Keratinocyte (primary cell): ENCODE results near the gene CHCHD1. TPM values are rescaled to one million over a fixed set of nuclear protein-coding genes. Genes with fewer than 3 reads are reported as not detected.

Experiments used
- DNase-seq: peaks from one replicate; pipeline ENCODE4 v3.0.0-alpha.2; 2011; ENCODE audit warnings: low read depth, missing footprints, low spot score
- FAIRE-seq: peaks from 2 replicates; lab custom pipeline; 2011; peaks lifted over from hg19 to GRCh38; lab: Jason Lieb, UNC
- H2AFZ ChIP-seq: 2 replicates; pipeline ENCODE4 v1.6.0; 2012; ENCODE audit warnings: low read length, control low read depth, inconsistent platforms; ENCODE audit not compliant: control insufficient read depth
- H3K27ac ChIP-seq: 2 replicates; pipeline ENCODE4 v1.5.1; 2011; ENCODE audit warnings: low read length; ENCODE audit not compliant: control insufficient read depth, insufficient read depth
- H3K27me3 ChIP-seq: 3 replicates; pipeline ENCODE4 v1.6.0; 2011; ENCODE audit warnings: low read length; ENCODE audit not compliant: control insufficient read depth, insufficient read depth; ENCODE audit errors: extremely low read depth
- H3K36me3 ChIP-seq, 2 experiments: 2 replicates in 1 of 2; 3 replicates in 1 of 2; pipeline ENCODE4 v1.5.1; 2011; ENCODE audit warnings: low read length in 2 of 2, mild to moderate bottlenecking in 1 of 2; ENCODE audit not compliant: control insufficient read depth in 2 of 2, insufficient read depth in 2 of 2; ENCODE audit errors: extremely low read depth in 1 of 2
- H3K4me1 ChIP-seq: 3 replicates; pipeline ENCODE4 v1.5.1; 2011; ENCODE audit warnings: low read length; ENCODE audit not compliant: control insufficient read depth, insufficient read depth; ENCODE audit errors: extremely low read depth
- H3K4me2 ChIP-seq: 3 replicates; pipeline ENCODE4 v1.6.0; 2011; ENCODE audit warnings: low read depth, low read length; ENCODE audit not compliant: control insufficient read depth, insufficient read depth; ENCODE audit errors: extremely low read depth
- H3K4me3 ChIP-seq, 3 experiments: fragments of 200-600 bp in 1 of 3; sonication (generic) in 1 of 3; 2 replicates in 2 of 3; 3 replicates in 1 of 3; pipeline ENCODE4 v1.5.1; 2011 to 2016; ENCODE audit warnings: low read length in 3 of 3, mild to moderate bottlenecking in 3 of 3, control low read depth in 2 of 3, inconsistent platforms in 1 of 3, low read depth in 1 of 3, mixed read lengths in 1 of 3, mixed run types in 1 of 3, moderate library complexity in 1 of 3; ENCODE audit not compliant: control insufficient read depth in 2 of 3, insufficient read depth in 2 of 3; ENCODE audit errors: extremely low read depth in 1 of 3
- H3K79me2 ChIP-seq: 2 replicates; pipeline ENCODE4 v1.6.0; 2012; ENCODE audit warnings: low read length; ENCODE audit not compliant: control insufficient read depth, insufficient read depth
- H3K9ac ChIP-seq: 3 replicates; pipeline ENCODE4 v1.6.0; 2011; ENCODE audit warnings: low read length; ENCODE audit not compliant: control insufficient read depth, insufficient read depth; ENCODE audit errors: extremely low read depth
- H3K9me1 ChIP-seq: 3 replicates; pipeline ENCODE4 v1.6.0; 2011; ENCODE audit warnings: low read length; ENCODE audit not compliant: control insufficient read depth, insufficient read depth; ENCODE audit errors: extremely low read depth
- H3K9me3 ChIP-seq: 2 replicates; pipeline ENCODE4 v1.5.1; 2012; ENCODE audit warnings: low read depth, low read length; ENCODE audit not compliant: control insufficient read depth
- H4K20me1 ChIP-seq: 3 replicates; pipeline ENCODE4 v1.6.0; 2011; ENCODE audit warnings: low read length; ENCODE audit not compliant: control insufficient read depth, insufficient read depth; ENCODE audit errors: extremely low read depth
- CTCF ChIP-seq, 3 experiments: IDR thresholded peaks in 1 of 3; conservative IDR thresholded peaks in 1 of 3; optimal IDR thresholded peaks in 1 of 3; 2 replicates in 2 of 3; 3 replicates in 1 of 3; pipeline versions ENCODE3 to v1.5.1; 2011; ENCODE audit warnings: low read length in 3 of 3, mild to moderate bottlenecking in 3 of 3, moderate library complexity in 2 of 3, control low read depth in 1 of 3, inconsistent platforms in 1 of 3; ENCODE audit not compliant: insufficient read depth in 2 of 3; ENCODE audit errors: extremely low read depth in 1 of 3
- EZH2 ChIP-seq: IDR thresholded peaks from one replicate; pipeline ENCODE4 v1.6.1; 2012; ENCODE audit warnings: inconsistent platforms, mild to moderate bottlenecking, low read length, moderate library complexity
- dilution Hi-C: fragments of 300-500 bp; cut with MboI; formaldehyde crosslinking; loops from one replicate; pipeline ENCODE4 v1.7.0; 2020; ENCODE audit warnings: low sequenced_read_pairs; ENCODE audit not compliant: extremely low pct_ligation_motif_present
- polyA plus RNA-seq, 5 experiments: library from polyadenylated mRNA; depleted of rRNA in 3 of 5; stranded (reverse) in 3 of 5; stranded (forward) in 1 of 5; unstranded in 1 of 5; fragments of >200 nt; gene quantifications; 1 replicate in 1 of 5; 2 replicates in 3 of 5; 3 replicates in 1 of 5; pipeline versions ENCODE4 v1.2.1 to v1.2.3, GENCODE V29; 2011 to 2012; ENCODE audit warnings: missing spikeins in 2 of 5, low read depth in 1 of 5, low replicate concordance in 1 of 5

Gene CHCHD1
- polyA plus RNA-seq, 1 donor (not counting 4 experiments of a cell fraction or from before 2014, with no cell fraction given) = 59.8 TPM

- no peaks in the 10 kb centered on the region for H3K4me1 ChIP-seq
- DNase-seq (no peak), FAIRE-seq (no peak)
- H4K20me1 ChIP-seq = no peaks in the 10 kb centered on the region
- peak overlapping the region; percentile 82 for H3K9ac ChIP-seq
- H3K4me2 ChIP-seq = peak overlapping the region; percentile 92
- H3K9me3 ChIP-seq = no peaks in the 10 kb centered on the region
- H3K79me2 ChIP-seq = peaks cover 3% of the 10 kb centered on the region
- TF ChIP-seq CTCF (optimal IDR thresholded peaks at IDR 0.05 in 1 of 3, IDR thresholded peaks at IDR 0.05 in 1 of 3, conservative IDR thresholded peaks at IDR 0.05 in 1 of 3; ENCODE audit: extremely low read depth in 1 of 3, insufficient read depth in 2 of 3, low read length in 3 of 3) (no peak), EZH2 (no peak)
- peak overlapping the region; percentile 59 for H2AFZ ChIP-seq
- H3K9me1 ChIP-seq = no peaks in the 10 kb centered on the region
- peak overlapping the region; percentile 73 to 79 (median 76) for H3K4me3 ChIP-seq
- peaks cover 22 to 29% of the 10 kb centered on the region in 2 experiments for H3K36me3 ChIP-seq
- no peaks in the 10 kb centered on the region for H3K27me3 ChIP-seq
- dilution Hi-C loops = no loop called here
- peak overlapping the region; percentile 62 for H3K27ac ChIP-seq
These were observed 29.1 kb downstream of the CHCHD1 start for GRCh38 chr10:73810735-73811465.

GRCh38 chr10:73812657-73813056, 30.8 kb downstream of the CHCHD1 start:
- dilution Hi-C loops = no loop called here
- FAIRE-seq (no peak), DNase-seq (no peak)
- Histone ChIP-seq H3K36me3 (peaks cover 7 to 25% of the 10 kb centered on the region in 2 experiments), H2AFZ (no peak overlapping the region), H3K79me2 (peaks cover 3% of the 10 kb centered on the region), H3K27me3 (no peaks in the 10 kb centered on the region), H3K9me3 (no peaks in the 10 kb centered on the region), H3K4me1 (peaks cover 2% of the 10 kb centered on the region), H3K27ac (no peak overlapping the region), H3K4me3 (no peak overlapping the region), H4K20me1 (no peaks in the 10 kb centered on the region), H3K4me2 (no peak overlapping the region), H3K9ac (no peak overlapping the region), H3K9me1 (no peaks in the 10 kb centered on the region)
- TF ChIP-seq CTCF (optimal IDR thresholded peaks at IDR 0.05 in 1 of 3, IDR thresholded peaks at IDR 0.05 in 1 of 3, conservative IDR thresholded peaks at IDR 0.05 in 1 of 3; ENCODE audit: extremely low read depth in 1 of 3, insufficient read depth in 2 of 3, low read length in 3 of 3) (no peak), EZH2 (no peak)
